Measurements from ENCODE around the gene ATP5PD. TPM values are rescaled to one million over a fixed set of nuclear protein-coding genes. Genes with fewer than 3 reads are reported as not detected.

ATP5PD gene
- total RNA-seq, 4 donors from 2014 or later = 172 to 408 (median 330) TPM

- 90 to 93% methylated on average over 14 to 15 of the region's 15 CpGs for WGBS, 2 donors
- intact Hi-C loops (cut with DNase I) = no loop called here
- Histone ChIP-seq H3K9me3 (no peaks in the 10 kb centered on the region), H3K4me3 (replicated peaks in 1 of 3) (no peak overlapping the region), H3K4me1 (no peaks in the 10 kb centered on the region), H3K27me3 (no peaks in the 10 kb centered on the region), H3K27ac (no peak overlapping the region), H3K36me3 (no peaks in the 10 kb centered on the region)
- no peak for TF ChIP-seq POLR2A (IDR thresholded peaks at IDR 0.05)
- TF ChIP-seq, protein P1, sequence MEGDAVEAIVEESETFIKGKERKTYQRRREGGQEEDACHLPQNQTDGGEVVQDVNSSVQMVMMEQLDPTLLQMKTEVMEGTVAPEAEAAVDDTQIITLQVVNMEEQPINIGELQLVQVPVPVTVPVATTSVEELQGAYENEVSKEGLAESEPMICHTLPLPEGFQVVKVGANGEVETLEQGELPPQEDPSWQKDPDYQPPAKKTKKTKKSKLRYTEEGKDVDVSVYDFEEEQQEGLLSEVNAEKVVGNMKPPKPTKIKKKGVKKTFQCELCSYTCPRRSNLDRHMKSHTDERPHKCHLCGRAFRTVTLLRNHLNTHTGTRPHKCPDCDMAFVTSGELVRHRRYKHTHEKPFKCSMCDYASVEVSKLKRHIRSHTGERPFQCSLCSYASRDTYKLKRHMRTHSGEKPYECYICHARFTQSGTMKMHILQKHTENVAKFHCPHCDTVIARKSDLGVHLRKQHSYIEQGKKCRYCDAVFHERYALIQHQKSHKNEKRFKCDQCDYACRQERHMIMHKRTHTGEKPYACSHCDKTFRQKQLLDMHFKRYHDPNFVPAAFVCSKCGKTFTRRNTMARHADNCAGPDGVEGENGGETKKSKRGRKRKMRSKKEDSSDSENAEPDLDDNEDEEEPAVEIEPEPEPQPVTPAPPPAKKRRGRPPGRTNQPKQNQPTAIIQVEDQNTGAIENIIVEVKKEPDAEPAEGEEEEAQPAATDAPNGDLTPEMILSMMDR (IDR thresholded peaks at IDR 0.05) = no peak
- no peak for DNase-seq
These were observed 44.6 kb downstream of the ATP5PD start for GRCh38 chr17:75001915-75002843.

GRCh38 chr17:74999523-74999922 lies 47.2 kb downstream of the ATP5PD start:
- Histone ChIP-seq H3K4me3 (replicated peaks in 1 of 3) (no peak overlapping the region), H3K27me3 (no peaks in the 10 kb centered on the region), H3K4me1 (no peaks in the 10 kb centered on the region), H3K27ac (no peak overlapping the region), H3K36me3 (no peaks in the 10 kb centered on the region), H3K9me3 (no peaks in the 10 kb centered on the region)
- 79 to 90% methylated on average over 4 of the region's 4 CpGs for WGBS, 2 donors
- TF ChIP-seq POLR2A (IDR thresholded peaks at IDR 0.05) = no peak
- TF ChIP-seq, protein P1 (IDR thresholded peaks at IDR 0.05) = no peak
- no peak for DNase-seq
- intact Hi-C loops (cut with DNase I) = no loop called here

DNA sequence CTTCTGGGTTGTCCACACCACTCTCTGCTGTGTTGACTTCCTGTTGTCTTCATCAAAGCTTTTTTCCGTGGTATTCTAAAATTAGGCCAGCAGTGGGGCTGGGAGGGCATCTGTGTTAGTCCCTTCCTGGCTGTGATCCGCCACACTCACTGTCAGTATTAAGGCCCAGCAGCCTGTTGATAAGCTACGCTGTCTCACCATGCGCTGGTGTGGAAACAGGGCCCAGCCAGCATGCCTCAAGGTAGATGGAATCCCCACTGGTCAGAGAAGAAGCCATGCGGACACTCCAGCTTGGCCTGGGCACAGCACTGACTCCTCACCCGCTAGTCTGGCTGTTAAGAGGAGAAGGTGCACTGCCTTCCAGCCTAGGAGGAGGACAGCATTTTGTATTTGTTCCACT lies 48.0 kb downstream of the ATP5PD start:
- intact Hi-C loops (cut with DNase I) = no loop called here
- Histone ChIP-seq H3K4me1 (no peaks in the 10 kb centered on the region), H3K27ac (no peak overlapping the region), H3K9me3 (no peaks in the 10 kb centered on the region), H3K27me3 (no peaks in the 10 kb centered on the region), H3K36me3 (no peaks in the 10 kb centered on the region), H3K4me3 (replicated peaks in 1 of 3) (no peak overlapping the region)
- no peak for DNase-seq
- 86 to 88% methylated on average over 6 of the region's 6 CpGs for WGBS, 2 donors
- TF ChIP-seq, protein P1 (IDR thresholded peaks at IDR 0.05) = no peak
- no peak for TF ChIP-seq POLR2A (IDR thresholded peaks at IDR 0.05)

DNA sequence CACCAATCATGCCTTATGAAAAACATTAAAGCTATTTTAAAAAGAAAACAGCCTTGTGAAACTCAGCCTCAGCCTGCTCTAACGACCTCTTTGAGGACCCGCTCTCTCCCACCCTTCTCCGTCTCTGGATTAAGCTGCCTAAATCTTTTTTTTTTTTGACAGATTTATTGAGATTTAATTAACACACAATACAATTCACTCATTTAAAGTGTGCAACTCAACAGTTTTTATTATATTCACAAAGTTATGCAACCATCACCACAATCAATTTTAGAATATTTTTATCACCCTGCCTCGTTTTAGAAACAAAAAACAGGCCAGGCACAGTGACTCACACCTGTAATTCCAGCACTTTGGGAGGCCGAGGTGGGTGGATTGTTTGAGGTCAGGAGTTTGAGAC lies 50.9 kb downstream of the ATP5PD start:
- no peaks in the 10 kb centered on the region for H3K9me3 ChIP-seq
- TF ChIP-seq, protein P1 (IDR thresholded peaks at IDR 0.05) = no peak
- TF ChIP-seq POLR2A (IDR thresholded peaks at IDR 0.05) = no peak
- H3K4me1 ChIP-seq = no peaks in the 10 kb centered on the region
- no peak overlapping the region for H3K27ac ChIP-seq
- no peaks in the 10 kb centered on the region for H3K27me3 ChIP-seq
- 80 to 83% methylated on average over 5 of the region's 5 CpGs for WGBS, 2 donors
- H3K36me3 ChIP-seq = no peaks in the 10 kb centered on the region
- no peak for DNase-seq
- intact Hi-C loops (cut with DNase I) = no loop called here
- no peak overlapping the region for H3K4me3 ChIP-seq (replicated peaks in 1 of 3)

DNA sequence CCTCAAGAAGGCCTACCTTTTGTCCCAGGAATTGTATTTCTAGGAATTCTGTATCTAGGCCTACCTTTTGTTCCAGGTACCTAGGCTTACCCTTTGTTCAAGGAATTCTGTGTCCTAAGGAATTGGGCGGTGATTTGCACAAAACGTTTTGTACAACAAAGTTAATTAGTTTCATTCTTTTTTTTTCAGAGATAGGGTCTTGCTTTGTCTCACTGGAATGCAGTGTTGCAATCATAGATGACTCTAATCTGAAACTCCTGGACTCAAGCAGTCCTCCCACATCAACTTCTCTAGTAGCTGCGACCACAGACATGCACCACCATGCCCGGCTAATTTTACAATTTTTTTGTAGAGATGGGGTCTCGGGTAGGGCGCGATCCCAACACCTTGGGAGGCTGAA lies 52.3 kb downstream of the ATP5PD start:
- no peak overlapping the region for H3K4me3 ChIP-seq (replicated peaks in 1 of 3)
- no peak for TF ChIP-seq POLR2A (IDR thresholded peaks at IDR 0.05)
- TF ChIP-seq, protein P1 (IDR thresholded peaks at IDR 0.05) = no peak
- H3K27me3 ChIP-seq = no peaks in the 10 kb centered on the region
- peaks cover 0 to 5% of the 10 kb centered on the region in 2 donors for H3K4me1 ChIP-seq
- no peaks in the 10 kb centered on the region for H3K9me3 ChIP-seq
- 87 to 93% methylated on average over 7 of the region's 7 CpGs for WGBS, 2 donors
- H3K27ac ChIP-seq = no peak overlapping the region
- DNase-seq = no peak
- no peaks in the 10 kb centered on the region for H3K36me3 ChIP-seq
- intact Hi-C loops (cut with DNase I) = no loop called here

Data from thyroid gland (tissue), 4 donors.